Measurements from ENCODE around the gene WASL. TPM values are rescaled to one million over a fixed set of nuclear protein-coding genes. Genes with fewer than 3 reads are reported as not detected.
"Not testable (repeated sequence)": the region's sequence is repeated elsewhere in the genome, so short reads cannot be mapped to it uniquely, and the experiment has no call there.

Gene WASL

GRCh38 chr7:123635551-123636359 lies 113.0 kb downstream of the WASL start:
- Histone ChIP-seq H3K4me1 (ENCODE audit: control insufficient read depth, insufficient read depth, low read length) (peaks cover 16% of the 10 kb centered on the region), H3K36me3 (ENCODE audit: insufficient read depth, low read length) (no peaks in the 10 kb centered on the region), H3K4me3 (ENCODE audit: low read length) (no peak overlapping the region), H3K9ac (ENCODE audit: low read depth, low read length) (no peak overlapping the region), H3K27me3 (ENCODE audit: control insufficient read depth, insufficient read depth, low read length) (no peaks in the 10 kb centered on the region), H3K9me3 (replicated peaks; ENCODE audit: low read length) (no peaks in the 10 kb centered on the region), H3K4me2 (ENCODE audit: low read length) (no peak overlapping the region)

GRCh38 chr7:123634011-123634573 lies 114.7 kb downstream of the WASL start:
- H3K36me3 ChIP-seq (ENCODE audit: insufficient read depth, low read length); H3K4me3 ChIP-seq (ENCODE audit: low read length); H3K9ac ChIP-seq (ENCODE audit: low read depth, low read length); H3K9me3 ChIP-seq (replicated peaks; ENCODE audit: low read length); H3K27me3 ChIP-seq (ENCODE audit: control insufficient read depth, insufficient read depth, low read length): not testable (repeated sequence)
- peak overlapping the region; percentile 66 for H3K4me2 ChIP-seq (ENCODE audit: low read length)
- H3K4me1 ChIP-seq (ENCODE audit: control insufficient read depth, insufficient read depth, low read length): peaks cover 16% of the 10 kb centered on the region

GRCh38 chr7:123633553-123633952 lies 115.2 kb downstream of the WASL start:
- Histone ChIP-seq H3K4me2 (ENCODE audit: low read length) (peak overlapping the region; percentile 66), H3K36me3 (ENCODE audit: insufficient read depth, low read length) (no peaks in the 10 kb centered on the region), H3K4me1 (ENCODE audit: control insufficient read depth, insufficient read depth, low read length) (peaks cover 16% of the 10 kb centered on the region), H3K9me3 (replicated peaks; ENCODE audit: low read length) (no peaks in the 10 kb centered on the region), H3K4me3 (ENCODE audit: low read length) (no peak overlapping the region), H3K27me3 (ENCODE audit: control insufficient read depth, insufficient read depth, low read length) (no peaks in the 10 kb centered on the region), H3K9ac (ENCODE audit: low read depth, low read length) (peak overlapping the region; percentile 10)

- no peaks in the 10 kb centered on the region for H3K9me3 ChIP-seq (replicated peaks; ENCODE audit: low read length)
- no peak overlapping the region for H3K4me3 ChIP-seq (ENCODE audit: low read length)
- no peak overlapping the region for H3K9ac ChIP-seq (ENCODE audit: low read depth, low read length)
- no peaks in the 10 kb centered on the region for H3K27me3 ChIP-seq (ENCODE audit: control insufficient read depth, insufficient read depth, low read length)
- H3K4me2 ChIP-seq (ENCODE audit: low read length): no peak overlapping the region
- H3K4me1 ChIP-seq (ENCODE audit: control insufficient read depth, insufficient read depth, low read length): peaks cover 16% of the 10 kb centered on the region
- H3K36me3 ChIP-seq (ENCODE audit: insufficient read depth, low read length): no peaks in the 10 kb centered on the region
Observed at GRCh38 chr7:123632808-123633207, 116.0 kb downstream of the WASL start.

Small RNA genes within 50 kb of the gene (small RNA-seq; reads per million reads assigned to genes)
- not detected for gene RNU6-11P

All from skeletal muscle satellite cell (primary cell).